Upper lobe of right lung (tissue), 1 donor: ENCODE data around the gene RMI2. TPM values are rescaled to one million over a fixed set of nuclear protein-coding genes. Genes with fewer than 3 reads are reported as not detected.
"Not testable (repeated sequence)": the region's sequence is repeated elsewhere in the genome, so short reads cannot be mapped to it uniquely, and the experiment has no call there.

Source experiments
- ATAC-seq: fragments of 200-7000 bp; cut with Tn5 transposase; one replicate; pipeline ENCODE4 v1.9.1; 2020; ENCODE audit warnings: mild to moderate bottlenecking, moderate library complexity
- DNase-seq: peaks from one replicate; pipeline ENCODE4 v3.0.0-alpha.2; 2020
- H3K27ac ChIP-seq: fragments of 200-600 bp; one replicate; pipeline ENCODE4 v1.8.0; 2022
- H3K27me3 ChIP-seq: fragments of 200-600 bp; one replicate; pipeline ENCODE4 v1.8.0; 2022; ENCODE audit warnings: mild to moderate bottlenecking
- H3K36me3 ChIP-seq: fragments of 200-600 bp; one replicate; pipeline ENCODE4 v1.8.0; 2022
- H3K4me1 ChIP-seq: fragments of 200-600 bp; one replicate; pipeline ENCODE4 v1.8.0; 2022
- H3K4me3 ChIP-seq: fragments of 200-600 bp; one replicate; pipeline ENCODE4 v1.8.0; 2022; ENCODE audit warnings: mild to moderate bottlenecking
- H3K9me3 ChIP-seq: fragments of 200-600 bp; one replicate; pipeline ENCODE4 v1.8.0; 2022
- intact Hi-C: fragments of 100-400 bp; cut with DNase I; formaldehyde crosslinking; loops from one replicate; pipeline ENCODE4 v1.11.0; 2022
- total RNA-seq: library from RNA; stranded (reverse); fragmentation: NEBNext Ultra II Directional; extraction: Animal tissue kit (Norgen Biotek cat#: 25700); gene quantifications from one replicate; pipeline ENCODE4 v1.2.1, GENCODE V29; 2021
- TF ChIP-seq, protein P1 (sequence below): fragments of 200-600 bp; IDR thresholded peaks from one replicate; pipeline ENCODE4 v1.8.0; 2022; ENCODE audit warnings: antibody characterized with exemption
- donor health status: DM: no; HTN: yes; CAD: no; lungs with severe emphysema.

Gene RMI2
- total RNA-seq, 1 donor from 2014 or later: 1.2 TPM

DNA sequence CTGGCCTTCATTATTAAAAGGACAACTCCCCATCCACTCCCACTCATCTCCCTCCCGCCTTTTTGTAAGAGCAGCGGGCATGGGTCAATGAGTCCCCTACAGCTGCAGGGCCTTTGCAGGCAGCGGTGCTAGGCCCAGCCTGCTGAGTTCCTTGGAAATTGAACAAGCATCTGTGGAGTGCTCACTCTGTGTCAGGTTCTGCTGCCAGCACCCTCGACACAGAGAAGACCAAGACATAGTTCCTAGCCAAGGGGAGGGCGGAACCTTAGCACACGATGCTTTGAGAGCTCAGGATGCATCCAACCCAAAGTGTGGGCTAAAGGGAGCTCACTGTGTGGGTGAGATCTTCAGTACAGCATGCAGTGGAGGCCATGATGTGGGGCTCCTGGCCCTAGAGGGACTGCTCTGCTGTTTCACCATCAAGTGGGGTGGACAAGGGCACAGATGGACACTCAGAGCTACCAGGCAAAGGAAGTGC, 27.6 kb downstream of the RMI2 start:
- Histone ChIP-seq H3K4me1 (no peaks in the 10 kb centered on the region), H3K27ac (no peak overlapping the region), H3K27me3 (no peaks in the 10 kb centered on the region), H3K36me3 (no peaks in the 10 kb centered on the region), H3K4me3 (no peak overlapping the region), H3K9me3 (no peaks in the 10 kb centered on the region)
- DNase-seq (peak; percentile 23), ATAC-seq (no peak)
- TF ChIP-seq, protein P1, sequence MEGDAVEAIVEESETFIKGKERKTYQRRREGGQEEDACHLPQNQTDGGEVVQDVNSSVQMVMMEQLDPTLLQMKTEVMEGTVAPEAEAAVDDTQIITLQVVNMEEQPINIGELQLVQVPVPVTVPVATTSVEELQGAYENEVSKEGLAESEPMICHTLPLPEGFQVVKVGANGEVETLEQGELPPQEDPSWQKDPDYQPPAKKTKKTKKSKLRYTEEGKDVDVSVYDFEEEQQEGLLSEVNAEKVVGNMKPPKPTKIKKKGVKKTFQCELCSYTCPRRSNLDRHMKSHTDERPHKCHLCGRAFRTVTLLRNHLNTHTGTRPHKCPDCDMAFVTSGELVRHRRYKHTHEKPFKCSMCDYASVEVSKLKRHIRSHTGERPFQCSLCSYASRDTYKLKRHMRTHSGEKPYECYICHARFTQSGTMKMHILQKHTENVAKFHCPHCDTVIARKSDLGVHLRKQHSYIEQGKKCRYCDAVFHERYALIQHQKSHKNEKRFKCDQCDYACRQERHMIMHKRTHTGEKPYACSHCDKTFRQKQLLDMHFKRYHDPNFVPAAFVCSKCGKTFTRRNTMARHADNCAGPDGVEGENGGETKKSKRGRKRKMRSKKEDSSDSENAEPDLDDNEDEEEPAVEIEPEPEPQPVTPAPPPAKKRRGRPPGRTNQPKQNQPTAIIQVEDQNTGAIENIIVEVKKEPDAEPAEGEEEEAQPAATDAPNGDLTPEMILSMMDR: no peak
- intact Hi-C loops: no loop called here

DNA sequence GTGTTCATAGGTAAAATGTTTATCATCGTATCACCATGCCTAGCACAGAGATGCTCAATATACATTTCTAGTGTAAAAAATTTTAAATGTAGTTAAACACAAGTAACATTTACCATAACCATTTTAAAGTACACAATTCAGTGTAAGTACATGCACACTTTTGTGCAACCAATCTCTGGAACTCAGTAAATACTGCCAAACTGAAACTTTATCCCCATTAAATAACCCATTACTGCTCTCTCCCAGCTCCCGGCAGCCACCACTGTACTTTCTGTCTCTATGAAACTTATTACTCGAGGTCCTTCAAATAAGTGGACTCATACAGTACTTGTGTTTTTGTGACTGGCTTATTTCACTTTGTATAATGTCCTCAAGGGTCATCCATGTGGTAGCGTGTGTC, 29.0 kb downstream of the RMI2 start:
- intact Hi-C loops: no loop called here
- no peaks in the 10 kb centered on the region for H3K36me3 ChIP-seq
- ATAC-seq (no peak), DNase-seq (peak; percentile 4)
- TF ChIP-seq, protein P1: no peak
- H3K4me1 ChIP-seq: no peaks in the 10 kb centered on the region
- no peak overlapping the region for H3K4me3 ChIP-seq
- H3K27me3 ChIP-seq: no peaks in the 10 kb centered on the region
- no peak overlapping the region for H3K27ac ChIP-seq
- no peaks in the 10 kb centered on the region for H3K9me3 ChIP-seq

DNA sequence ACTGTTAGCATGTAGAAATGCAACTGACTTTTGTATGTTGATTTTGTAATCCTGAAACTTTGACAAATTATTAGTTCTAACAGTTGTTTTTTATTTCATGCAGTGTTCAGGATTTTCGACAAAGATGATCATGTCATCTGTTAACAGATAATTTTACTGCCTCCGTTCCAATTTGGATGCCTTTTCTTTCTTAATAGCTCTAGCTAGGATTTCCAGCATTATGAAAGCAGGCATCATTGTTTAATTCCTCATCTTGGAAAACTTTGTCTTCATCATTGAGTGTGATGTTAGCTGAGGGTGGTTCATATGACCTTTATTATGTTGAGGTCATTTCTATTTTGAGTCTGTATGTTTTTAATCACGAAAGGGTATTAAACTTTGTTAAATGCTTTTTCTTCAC, 31.9 kb downstream of the RMI2 start:
- Histone ChIP-seq H3K27me3 (no peaks in the 10 kb centered on the region), H3K27ac (no peak overlapping the region), H3K4me1 (no peaks in the 10 kb centered on the region), H3K36me3 (no peaks in the 10 kb centered on the region), H3K9me3 (no peaks in the 10 kb centered on the region), H3K4me3 (no peak overlapping the region)
- ATAC-seq (no peak), DNase-seq (no peak)
- TF ChIP-seq, protein P1: no peak
- intact Hi-C loops: no loop called here

DNA sequence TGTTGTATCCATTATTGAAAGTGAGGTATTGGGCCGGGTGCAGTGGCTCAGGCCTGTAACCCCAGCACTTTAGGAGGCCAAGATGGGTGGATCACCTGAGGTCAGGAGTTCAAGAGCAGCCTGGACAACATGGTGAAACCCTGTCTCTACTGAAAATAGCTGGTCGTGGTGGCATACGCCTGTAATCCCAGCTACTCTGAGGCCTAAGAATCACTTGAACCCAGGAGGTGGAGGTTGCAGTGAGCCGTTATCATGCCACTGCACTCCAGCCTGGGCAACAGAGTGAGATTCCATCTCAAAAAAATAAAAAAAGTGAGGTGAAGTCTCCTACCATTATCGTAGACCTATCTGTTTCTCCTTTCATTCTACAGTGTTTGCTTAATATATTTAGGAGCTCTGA, 33.7 kb downstream of the RMI2 start:
- H3K27ac ChIP-seq, H3K27me3 ChIP-seq, H3K4me1 ChIP-seq, ATAC-seq, H3K36me3 ChIP-seq, H3K9me3 ChIP-seq, DNase-seq, intact Hi-C loops, H3K4me3 ChIP-seq: not testable (repeated sequence)

DNA sequence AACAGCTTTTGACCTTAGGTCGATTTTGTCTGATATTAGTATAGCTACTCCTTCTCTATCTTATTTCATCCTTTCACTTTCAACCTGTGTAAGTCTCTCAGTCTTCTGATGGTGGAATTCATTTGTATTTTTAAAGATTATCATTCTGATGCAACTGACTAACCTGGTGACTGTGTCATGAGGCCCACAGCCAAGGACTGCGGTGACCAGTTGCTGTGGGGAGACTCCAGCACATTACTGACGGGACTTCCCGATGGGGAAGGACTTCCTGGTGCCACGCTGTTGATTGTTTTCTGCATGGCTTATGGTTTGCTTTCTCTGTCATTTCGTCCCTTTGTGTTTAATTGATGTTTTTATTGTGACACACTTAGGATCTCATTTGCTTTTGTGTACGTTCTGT, 34.2 kb downstream of the RMI2 start:
- Histone ChIP-seq H3K4me3 (no peak overlapping the region), H3K36me3 (no peaks in the 10 kb centered on the region), H3K27ac (no peak overlapping the region), H3K27me3 (no peaks in the 10 kb centered on the region), H3K9me3 (no peaks in the 10 kb centered on the region), H3K4me1 (no peaks in the 10 kb centered on the region)
- TF ChIP-seq, protein P1: no peak
- intact Hi-C loops: no loop called here
- peak; percentile 66 for ATAC-seq
- DNase-seq: no peak

DNA sequence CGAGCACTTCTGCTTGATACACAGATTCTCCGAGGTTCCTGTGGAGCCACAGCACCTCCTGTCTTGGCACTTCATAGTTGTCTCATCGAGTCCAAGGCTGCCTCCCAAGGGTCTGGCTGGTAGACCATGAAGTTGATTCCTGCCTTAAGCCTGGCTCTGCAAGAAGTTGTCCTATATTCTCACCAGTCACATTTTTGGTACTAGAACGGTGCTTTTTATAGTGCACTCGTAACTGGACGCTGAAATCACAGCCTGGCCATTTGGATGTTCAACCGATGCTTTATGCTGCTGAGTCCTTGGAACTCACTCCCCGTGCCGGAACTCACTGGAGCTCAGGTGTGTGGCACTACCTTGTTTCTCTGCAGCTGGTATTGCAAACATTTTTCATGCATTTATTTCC, 35.6 kb downstream of the RMI2 start:
- intact Hi-C loops: no loop called here
- ATAC-seq: no peak
- Histone ChIP-seq H3K4me1 (no peaks in the 10 kb centered on the region), H3K27ac (no peak overlapping the region), H3K36me3 (no peaks in the 10 kb centered on the region), H3K27me3 (no peaks in the 10 kb centered on the region), H3K9me3 (no peaks in the 10 kb centered on the region), H3K4me3 (no peak overlapping the region)
- no peak for DNase-seq
- TF ChIP-seq, protein P1: no peak
